Activated B cell treated with CpG ODN at 0.5 μM for 24 hours (primary cell): ENCODE data around the gene ZBTB38. TPM values are rescaled to one million over a fixed set of nuclear protein-coding genes. Genes with fewer than 3 reads are reported as not detected.

Experiments used
- ATAC-seq: fragments of 200-7000 bp; cut with Tn5 transposase; one replicate; pipeline ENCODE4 v1.10.0; 2021; ENCODE audit warnings: low read depth, mild to moderate bottlenecking, moderate library complexity
- CTCF ChIA-PET: fragments of 350-600 bp; sonication (Branson Sonifier 250); formaldehyde crosslinking; loops from one replicate; lab custom pipeline; 2021; ENCODE audit warnings: antibody characterized with exemption; lab: Charles Lee
- POLR2A ChIA-PET: fragments of 350-600 bp; sonication (Branson Sonifier 250); formaldehyde crosslinking; loops from one replicate; lab custom pipeline; 2021; ENCODE audit warnings: antibody characterized with exemption; lab: Charles Lee
- DNase-seq: peaks from one replicate; pipeline ENCODE4 v3.0.0; 2022
- H3K27ac Mint-ChIP-seq: one replicate; pipeline ENCODE4 v1.8.0; 2020; ENCODE audit warnings: mixed read lengths
- H3K27me3 Mint-ChIP-seq: one replicate; pipeline ENCODE4 v1.8.0; 2021; ENCODE audit warnings: mixed read lengths
- H3K36me3 Mint-ChIP-seq: one replicate; pipeline ENCODE4 v1.8.0; 2021; ENCODE audit warnings: low read depth, mixed read lengths
- H3K4me1 Mint-ChIP-seq: one replicate; pipeline ENCODE4 v1.8.0; 2021; ENCODE audit warnings: mixed read lengths
- H3K4me3 Mint-ChIP-seq: one replicate; pipeline ENCODE4 v1.8.0; 2020; ENCODE audit warnings: mild to moderate bottlenecking, mixed read lengths
- H3K9me3 Mint-ChIP-seq: one replicate; pipeline ENCODE4 v1.8.0; 2020; ENCODE audit warnings: mixed read lengths
- intact Hi-C: fragments of 100-400 bp; cut with micrococcal nuclease; formaldehyde crosslinking; loops from one replicate; pipeline ENCODE4 v1.15.1; 2024
- total RNA-seq: library from RNA; stranded (reverse); gene quantifications from 2 replicates; pipeline ENCODE4 v1.2.3, GENCODE V29; 2022
- TF ChIP-seq, protein P1 (sequence below): fragments of 200-600 bp; IDR thresholded peaks from one replicate; pipeline ENCODE4 v1.8.0; 2022; ENCODE audit warnings: antibody characterized with exemption, mild to moderate bottlenecking

Gene ZBTB38
- total RNA-seq, 1 donor from 2014 or later = 45.2 TPM

DNA sequence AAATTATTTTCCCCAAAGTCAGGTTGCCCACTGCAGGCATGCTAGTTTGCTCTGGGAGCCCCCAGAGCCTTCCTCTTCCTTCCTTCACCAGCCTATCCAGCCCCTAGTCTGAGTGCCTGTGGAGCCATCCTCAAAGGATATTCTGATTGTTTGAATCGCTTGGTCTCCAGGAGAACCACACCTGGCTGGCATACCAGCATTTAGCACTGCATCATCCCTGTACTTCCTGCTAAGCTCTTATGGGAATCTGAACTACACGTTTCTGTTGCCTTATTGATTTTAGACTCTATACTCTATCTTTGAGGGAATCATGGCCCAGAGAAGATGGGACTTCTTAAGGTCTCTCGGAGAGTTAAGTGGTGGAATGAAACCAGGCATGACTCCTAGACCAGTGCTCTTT is 26.3 kb downstream of the ZBTB38 start:
- Mint-ChIP-seq H3K36me3 (peaks cover 7% of the 10 kb centered on the region), H3K27ac (no peak overlapping the region), H3K4me3 (no peak overlapping the region), H3K9me3 (peaks cover 8% of the 10 kb centered on the region), H3K27me3 (peaks cover 3% of the 10 kb centered on the region), H3K4me1 (peaks cover 14% of the 10 kb centered on the region)
- POLR2A ChIA-PET = no interaction called here
- TF ChIP-seq, protein P1, sequence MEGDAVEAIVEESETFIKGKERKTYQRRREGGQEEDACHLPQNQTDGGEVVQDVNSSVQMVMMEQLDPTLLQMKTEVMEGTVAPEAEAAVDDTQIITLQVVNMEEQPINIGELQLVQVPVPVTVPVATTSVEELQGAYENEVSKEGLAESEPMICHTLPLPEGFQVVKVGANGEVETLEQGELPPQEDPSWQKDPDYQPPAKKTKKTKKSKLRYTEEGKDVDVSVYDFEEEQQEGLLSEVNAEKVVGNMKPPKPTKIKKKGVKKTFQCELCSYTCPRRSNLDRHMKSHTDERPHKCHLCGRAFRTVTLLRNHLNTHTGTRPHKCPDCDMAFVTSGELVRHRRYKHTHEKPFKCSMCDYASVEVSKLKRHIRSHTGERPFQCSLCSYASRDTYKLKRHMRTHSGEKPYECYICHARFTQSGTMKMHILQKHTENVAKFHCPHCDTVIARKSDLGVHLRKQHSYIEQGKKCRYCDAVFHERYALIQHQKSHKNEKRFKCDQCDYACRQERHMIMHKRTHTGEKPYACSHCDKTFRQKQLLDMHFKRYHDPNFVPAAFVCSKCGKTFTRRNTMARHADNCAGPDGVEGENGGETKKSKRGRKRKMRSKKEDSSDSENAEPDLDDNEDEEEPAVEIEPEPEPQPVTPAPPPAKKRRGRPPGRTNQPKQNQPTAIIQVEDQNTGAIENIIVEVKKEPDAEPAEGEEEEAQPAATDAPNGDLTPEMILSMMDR = no peak
- no peak for ATAC-seq
- no peak for DNase-seq
- CTCF ChIA-PET = no interaction called here
- intact Hi-C loops = no loop called here

DNA sequence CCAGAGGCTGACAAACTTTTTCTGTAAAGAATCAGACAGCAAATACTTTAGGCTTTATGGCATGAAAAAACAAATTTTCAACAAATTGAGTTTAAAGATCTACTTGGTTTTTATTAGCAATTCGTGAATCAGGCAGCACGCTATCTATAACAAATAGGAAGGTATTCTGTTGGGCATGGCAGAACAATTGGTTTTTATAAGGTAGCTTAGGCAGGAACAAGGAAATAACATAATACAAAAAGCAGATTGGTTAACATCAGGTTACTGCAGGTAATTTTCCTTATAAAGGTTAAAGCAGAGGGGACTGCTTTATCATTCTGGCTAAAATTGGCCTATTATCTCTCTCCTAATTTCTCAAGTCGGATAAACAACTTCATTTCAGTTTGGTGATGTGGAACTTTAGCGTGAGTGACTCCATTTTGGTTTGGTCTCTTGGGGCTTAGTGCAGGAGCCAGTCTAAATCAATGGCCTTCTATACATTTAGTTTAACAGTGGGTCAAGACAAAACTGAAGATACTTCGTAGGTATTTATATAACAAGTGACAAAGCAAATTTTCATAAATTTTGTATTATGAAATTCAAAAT is 26.8 kb downstream of the ZBTB38 start:
- TF ChIP-seq, protein P1 = no peak
- Mint-ChIP-seq H3K9me3 (peaks cover 8% of the 10 kb centered on the region), H3K36me3 (peaks cover 7% of the 10 kb centered on the region), H3K27ac (no peak overlapping the region), H3K27me3 (peaks cover 3% of the 10 kb centered on the region), H3K4me1 (peaks cover 19% of the 10 kb centered on the region), H3K4me3 (no peak overlapping the region)
- ChIA-PET CTCF (no interaction called here), POLR2A (no interaction called here)
- ATAC-seq = no peak
- intact Hi-C loops = no loop called here
- DNase-seq = no peak

DNA sequence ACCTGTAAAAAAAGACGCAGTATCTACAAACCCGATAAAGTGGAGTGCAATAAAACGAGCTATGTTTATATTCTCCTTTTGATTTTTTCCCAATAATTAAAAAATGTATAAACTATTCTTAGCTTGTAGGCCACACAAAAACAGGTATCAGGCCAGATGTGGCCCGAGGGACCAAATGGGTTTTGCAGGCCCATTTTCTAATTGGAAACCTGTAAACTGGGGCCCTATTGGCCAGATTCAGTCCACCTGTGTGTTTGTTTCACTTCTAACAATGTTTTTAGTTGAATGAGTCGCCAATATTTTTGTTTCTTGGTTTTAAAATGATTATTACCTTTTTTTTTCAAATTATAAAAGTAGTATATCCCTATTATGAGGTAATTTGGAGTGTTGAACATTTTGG is 29.7 kb downstream of the ZBTB38 start:
- no peak for ATAC-seq
- H3K9me3 Mint-ChIP-seq = peaks cover 8% of the 10 kb centered on the region
- peaks cover 9% of the 10 kb centered on the region for H3K36me3 Mint-ChIP-seq
- peaks cover 28% of the 10 kb centered on the region for H3K4me1 Mint-ChIP-seq
- no peak for DNase-seq
- POLR2A ChIA-PET = interaction anchor here (1.0 to 1.2 kb wide), 2 partner anchors 10 to 14 kb away, joined by 3 to 5 read pairs; no protein-coding TSS in a partner anchor
- TF ChIP-seq, protein P1 = no peak
- intact Hi-C loops = loop anchor here (2.0 kb wide), 1 partner anchor 15 kb away; no protein-coding TSS in a partner anchor
- no peak overlapping the region for H3K27ac Mint-ChIP-seq
- CTCF ChIA-PET = interaction anchor here (1.7 kb wide), 1 partner anchor 14 kb away, joined by 4 read pairs; no protein-coding TSS in a partner anchor
- peaks cover 3% of the 10 kb centered on the region for H3K27me3 Mint-ChIP-seq
- no peak overlapping the region for H3K4me3 Mint-ChIP-seq

DNA sequence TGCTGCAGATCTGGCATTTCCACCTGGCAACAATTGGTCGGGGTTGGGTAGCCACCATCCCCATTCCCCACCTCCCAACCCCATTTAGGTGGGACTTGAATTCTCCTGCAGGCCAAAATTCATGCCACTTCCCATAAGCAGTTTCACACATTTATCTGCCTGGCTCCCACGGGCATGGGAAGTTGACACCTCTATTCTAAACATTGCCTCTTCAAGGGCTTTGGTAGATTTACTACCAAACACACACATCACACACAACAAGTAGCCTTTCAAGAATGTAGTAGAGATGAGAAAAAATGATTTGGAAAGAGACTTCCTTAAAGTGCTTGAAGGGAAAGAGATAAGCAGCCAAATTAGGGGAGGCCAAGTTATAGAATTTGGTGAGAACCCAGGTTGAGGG is 30.9 kb downstream of the ZBTB38 start:
- Mint-ChIP-seq H3K27ac (peak overlapping the region; percentile 6), H3K9me3 (peaks cover 8% of the 10 kb centered on the region), H3K4me3 (peak overlapping the region; percentile 19), H3K36me3 (peaks cover 14% of the 10 kb centered on the region), H3K4me1 (peaks cover 36% of the 10 kb centered on the region), H3K27me3 (peaks cover 3% of the 10 kb centered on the region)
- ChIA-PET POLR2A (no interaction called here), CTCF (no interaction called here)
- TF ChIP-seq, protein P1 = no peak
- DNase-seq (no peak), ATAC-seq (no peak)
- intact Hi-C loops = loop anchor here (2.0 kb wide), 1 partner anchor 14 kb away; no protein-coding TSS in a partner anchor

DNA sequence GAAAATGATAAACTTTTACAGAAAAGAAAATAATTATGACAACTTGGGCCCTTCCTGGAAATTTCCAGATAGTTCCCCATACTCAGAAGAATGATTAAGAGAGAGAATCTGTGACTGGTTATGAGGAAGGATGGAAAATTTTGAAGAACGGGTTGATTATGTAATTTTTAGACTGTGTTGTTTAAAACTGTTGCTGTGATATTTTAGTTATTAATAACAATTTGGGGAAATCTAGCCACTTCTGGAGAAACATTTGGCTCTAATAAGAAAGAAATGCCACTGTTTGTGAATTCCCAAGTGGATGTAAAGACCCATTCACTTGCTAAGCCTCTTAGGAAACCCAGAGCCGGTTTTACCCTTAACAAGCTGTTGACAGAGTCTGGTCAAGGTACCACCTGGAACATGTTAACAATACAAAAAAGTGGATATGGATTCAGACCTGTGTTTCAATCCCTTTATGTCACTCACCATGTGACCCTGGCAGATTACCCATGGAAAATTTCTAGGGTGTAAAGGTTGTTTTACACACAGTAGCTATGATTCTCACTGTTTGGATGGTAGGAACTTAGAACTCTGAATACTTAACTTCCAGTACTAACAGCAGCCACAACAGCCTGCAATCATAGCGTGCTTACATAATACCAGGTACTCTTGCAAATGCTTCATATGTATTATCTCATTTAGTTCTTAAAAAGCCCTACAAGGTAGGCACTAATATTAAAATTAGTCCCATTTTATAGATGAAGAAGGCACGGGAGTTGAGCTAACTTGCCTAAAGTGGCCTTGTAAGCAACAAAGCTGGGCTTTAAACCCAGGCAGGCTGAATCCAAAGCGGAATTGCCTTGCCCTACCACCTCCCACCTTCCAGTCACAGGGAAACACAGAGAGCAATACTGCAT is 32.0 kb downstream of the ZBTB38 start:
- no peaks in the 10 kb centered on the region for H3K27me3 Mint-ChIP-seq
- TF ChIP-seq, protein P1 = no peak
- peak overlapping the region; percentile 6 for H3K27ac Mint-ChIP-seq
- CTCF ChIA-PET = interaction anchor here (1.3 kb wide), 1 partner anchor 28 kb away, joined by 3 read pairs; no protein-coding TSS in a partner anchor
- no peak for DNase-seq
- ATAC-seq = no peak
- H3K9me3 Mint-ChIP-seq = peaks cover 8% of the 10 kb centered on the region
- intact Hi-C loops = loop anchor here (1.0 to 5.0 kb wide), 2 partner anchors 12 to 42 kb away; no protein-coding TSS in a partner anchor
- POLR2A ChIA-PET = interaction anchor here (1.4 to 4.9 kb wide), 6 partner anchors 8 to 88 kb away, joined by 3 to 39 read pairs (median 20); no protein-coding TSS in a partner anchor
- H3K36me3 Mint-ChIP-seq = peaks cover 25% of the 10 kb centered on the region
- H3K4me1 Mint-ChIP-seq = peaks cover 41% of the 10 kb centered on the region
- H3K4me3 Mint-ChIP-seq = no peak overlapping the region
